ENCODE results near the gene AK1. TPM values are rescaled to one million over a fixed set of nuclear protein-coding genes. Genes with fewer than 3 reads are reported as not detected.

The AK1 gene
- total and polyA plus RNA-seq, 2 of the 13 experiments (the other 11 are each of a cell fraction or from before 2014, with no cell fraction given), result 19.1 to 32.8 TPM

- TF ChIP-seq HNF1A (IDR thresholded peaks at IDR 0.05; ENCODE audit: low read depth), result no peak
- TF ChIP-seq HNF1A (CRISPR knock-in tag; IDR thresholded peaks at IDR 0.05; ENCODE audit: borderline replicate concordance), result no peak
- no peak for TF ChIP-seq ZNF776 (CRISPR knock-in tag; IDR thresholded peaks at IDR 0.05)
- no peak for TF ChIP-seq PITX1 (CRISPR knock-in tag; IDR thresholded peaks at IDR 0.05)
- no peak for TF ChIP-seq MYNN (CRISPR knock-in tag; IDR thresholded peaks at IDR 0.05; ENCODE audit: low read depth)
- TF ChIP-seq ELF3 (CRISPR knock-in tag; IDR thresholded peaks at IDR 0.05), result 0 out of 2 replicates have a peak, but pooled peaks have one; percentile 39
- TF ChIP-seq HDAC1 (CRISPR knock-in tag; IDR thresholded peaks at IDR 0.05), result peak; percentile 59; the same call in 1 of the 2 replicates
- no peak for TF ChIP-seq ZNF589 (CRISPR knock-in tag; conservative IDR thresholded peaks at IDR 0.05)
- TF ChIP-seq MXI1 (IDR thresholded peaks at IDR 0.05; ENCODE audit: borderline replicate concordance, low read depth, low read length), result peak; percentile 46; the same call in 1 of the 3 replicates
- TF ChIP-seq, protein P1, sequence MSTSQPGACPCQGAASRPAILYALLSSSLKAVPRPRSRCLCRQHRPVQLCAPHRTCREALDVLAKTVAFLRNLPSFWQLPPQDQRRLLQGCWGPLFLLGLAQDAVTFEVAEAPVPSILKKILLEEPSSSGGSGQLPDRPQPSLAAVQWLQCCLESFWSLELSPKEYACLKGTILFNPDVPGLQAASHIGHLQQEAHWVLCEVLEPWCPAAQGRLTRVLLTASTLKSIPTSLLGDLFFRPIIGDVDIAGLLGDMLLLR (CRISPR knock-in tag; IDR thresholded peaks at IDR 0.05), result no peak
- TF ChIP-seq NFYC (CRISPR knock-in tag; IDR thresholded peaks at IDR 0.05), result no peak
- TF ChIP-seq KDM5B (CRISPR knock-in tag; IDR thresholded peaks at IDR 0.05; ENCODE audit: borderline replicate concordance), result no peak
- TF ChIP-seq, protein P2, sequence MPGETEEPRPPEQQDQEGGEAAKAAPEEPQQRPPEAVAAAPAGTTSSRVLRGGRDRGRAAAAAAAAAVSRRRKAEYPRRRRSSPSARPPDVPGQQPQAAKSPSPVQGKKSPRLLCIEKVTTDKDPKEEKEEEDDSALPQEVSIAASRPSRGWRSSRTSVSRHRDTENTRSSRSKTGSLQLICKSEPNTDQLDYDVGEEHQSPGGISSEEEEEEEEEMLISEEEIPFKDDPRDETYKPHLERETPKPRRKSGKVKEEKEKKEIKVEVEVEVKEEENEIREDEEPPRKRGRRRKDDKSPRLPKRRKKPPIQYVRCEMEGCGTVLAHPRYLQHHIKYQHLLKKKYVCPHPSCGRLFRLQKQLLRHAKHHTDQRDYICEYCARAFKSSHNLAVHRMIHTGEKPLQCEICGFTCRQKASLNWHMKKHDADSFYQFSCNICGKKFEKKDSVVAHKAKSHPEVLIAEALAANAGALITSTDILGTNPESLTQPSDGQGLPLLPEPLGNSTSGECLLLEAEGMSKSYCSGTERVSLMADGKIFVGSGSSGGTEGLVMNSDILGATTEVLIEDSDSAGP (CRISPR knock-in tag; IDR thresholded peaks at IDR 0.05; ENCODE audit: borderline replicate concordance), result no peak
- TF ChIP-seq ZNF563 (CRISPR knock-in tag; IDR thresholded peaks at IDR 0.05), result 0 out of 2 replicates have a peak, but pooled peaks have one; percentile 23
- TF ChIP-seq ZNF552 (CRISPR knock-in tag; IDR thresholded peaks at IDR 0.05; ENCODE audit: borderline replicate concordance), result no peak
- TF ChIP-seq ZSCAN25 (CRISPR knock-in tag; IDR thresholded peaks at IDR 0.05), result peak; percentile 63; the same call in 1 of the 2 replicates
- no peak for TF ChIP-seq ZNF766 (CRISPR knock-in tag; IDR thresholded peaks at IDR 0.05; ENCODE audit: borderline replicate concordance)
- no peak for TF ChIP-seq ZNF446 (CRISPR knock-in tag; IDR thresholded peaks at IDR 0.05)
- TF ChIP-seq KLF6 (CRISPR knock-in tag; IDR thresholded peaks at IDR 0.05), result no peak
- TF ChIP-seq TBP (CRISPR knock-in tag; IDR thresholded peaks at IDR 0.05), result no peak
- TF ChIP-seq SMAD9 (CRISPR knock-in tag; IDR thresholded peaks at IDR 0.05), result no peak
- TF ChIP-seq NAIF1 (CRISPR knock-in tag; IDR thresholded peaks at IDR 0.05; ENCODE audit: borderline replicate concordance), result no peak
- TF ChIP-seq NFIC (IDR thresholded peaks at IDR 0.05; ENCODE audit: low read length), result no peak
- no peak for TF ChIP-seq NFKB2 (CRISPR knock-in tag; IDR thresholded peaks at IDR 0.05; ENCODE audit: borderline replicate concordance)
- no peak for TF ChIP-seq NCOR1 (IDR thresholded peaks at IDR 0.05; ENCODE audit: borderline replicate concordance, low read length)
Observed at GRCh38 chr9:127877566-127877998, at the start of gene AK1 (continued).

Data from HepG2 (cell line).